ENCODE results near the gene RLBP1. TPM values are rescaled to one million over a fixed set of nuclear protein-coding genes. Genes with fewer than 3 reads are reported as not detected.
"Not testable (repeated sequence)": the region's sequence is repeated elsewhere in the genome, so short reads cannot be mapped to it uniquely, and the experiment has no call there.

Gene RLBP1
- total RNA-seq (ENCODE audit: unreplicated experiment): not detected
- long read RNA-seq: 0 reads

GRCh38 chr15:89221543-89221942 lies at the start of gene RLBP1:
RLBP1 (minus strand) TSS chr15:89221579; CDS start chr15:89218975, 2,604 bp downstream.
- H3K27me3 Mint-ChIP-seq (ENCODE audit: unreplicated experiment): peaks cover 1% of the 10 kb centered on the region
- peaks cover 3% of the 10 kb centered on the region for H3K9me3 Mint-ChIP-seq (ENCODE audit: unreplicated experiment)
- H3K36me3 Mint-ChIP-seq (ENCODE audit: unreplicated experiment): no peaks in the 10 kb centered on the region
- TF ChIP-seq CTCF (IDR thresholded peaks at IDR 0.05; ENCODE audit: partially characterized antibody, unreplicated experiment): no peak
- DNase-seq: no peak
- H3K27ac Mint-ChIP-seq (ENCODE audit: unreplicated experiment): no peak within 1 kb of the TSS
- H3K4me1 Mint-ChIP-seq (ENCODE audit: low read depth, unreplicated experiment): no peaks in the 10 kb centered on the region
- no peak within 1 kb of the TSS for H3K4me3 Mint-ChIP-seq (ENCODE audit: unreplicated experiment)

- not testable (repeated sequence) for H3K27ac Mint-ChIP-seq (ENCODE audit: unreplicated experiment); H3K4me1 Mint-ChIP-seq (ENCODE audit: low read depth, unreplicated experiment); H3K4me3 Mint-ChIP-seq (ENCODE audit: unreplicated experiment); H3K27me3 Mint-ChIP-seq (ENCODE audit: unreplicated experiment); H3K9me3 Mint-ChIP-seq (ENCODE audit: unreplicated experiment); DNase-seq; H3K36me3 Mint-ChIP-seq (ENCODE audit: unreplicated experiment)
These were observed 28.8 kb upstream of the RLBP1 start for GRCh38 chr15:89250142-89250541.

GRCh38 chr15:89248584-89248983 lies 27.2 kb upstream of the RLBP1 start:
- Mint-ChIP-seq H3K4me1 (ENCODE audit: low read depth, unreplicated experiment) (peaks cover 5% of the 10 kb centered on the region), H3K4me3 (ENCODE audit: unreplicated experiment) (no peak overlapping the region), H3K36me3 (ENCODE audit: unreplicated experiment) (no peaks in the 10 kb centered on the region), H3K27me3 (ENCODE audit: unreplicated experiment) (peaks cover 4% of the 10 kb centered on the region), H3K9me3 (ENCODE audit: unreplicated experiment) (no peaks in the 10 kb centered on the region), H3K27ac (ENCODE audit: unreplicated experiment) (no peak overlapping the region)
- DNase-seq: no peak
- no peak for TF ChIP-seq CTCF (IDR thresholded peaks at IDR 0.05; ENCODE audit: partially characterized antibody, unreplicated experiment)

- Mint-ChIP-seq H3K27ac (ENCODE audit: unreplicated experiment) (no peak overlapping the region), H3K27me3 (ENCODE audit: unreplicated experiment) (peaks cover 4% of the 10 kb centered on the region), H3K4me3 (ENCODE audit: unreplicated experiment) (no peak overlapping the region), H3K36me3 (ENCODE audit: unreplicated experiment) (no peaks in the 10 kb centered on the region), H3K4me1 (ENCODE audit: low read depth, unreplicated experiment) (peaks cover 7% of the 10 kb centered on the region), H3K9me3 (ENCODE audit: unreplicated experiment) (no peaks in the 10 kb centered on the region)
- no peak for DNase-seq
- TF ChIP-seq CTCF (IDR thresholded peaks at IDR 0.05; ENCODE audit: partially characterized antibody, unreplicated experiment): no peak
These were observed 26.1 kb upstream of the RLBP1 start for GRCh38 chr15:89247446-89247845.

- peaks cover 2% of the 10 kb centered on the region for H3K9me3 Mint-ChIP-seq (ENCODE audit: unreplicated experiment)
- H3K4me3 Mint-ChIP-seq (ENCODE audit: unreplicated experiment): peak overlapping the region; percentile 96
- no peak for DNase-seq
- peaks cover 6% of the 10 kb centered on the region for H3K27me3 Mint-ChIP-seq (ENCODE audit: unreplicated experiment)
- peaks cover 3% of the 10 kb centered on the region for H3K36me3 Mint-ChIP-seq (ENCODE audit: unreplicated experiment)
- H3K4me1 Mint-ChIP-seq (ENCODE audit: low read depth, unreplicated experiment): peaks cover 7% of the 10 kb centered on the region
- TF ChIP-seq CTCF (IDR thresholded peaks at IDR 0.05; ENCODE audit: partially characterized antibody, unreplicated experiment): no peak
- H3K27ac Mint-ChIP-seq (ENCODE audit: unreplicated experiment): peak overlapping the region; percentile 41
These were observed 23.2 kb upstream of the RLBP1 start for GRCh38 chr15:89244574-89244903.
